HepG2 (cell line): ENCODE measurements around the gene GGACT. TPM values are rescaled to one million over a fixed set of nuclear protein-coding genes. Genes with fewer than 3 reads are reported as not detected.

Source experiments
- ADNP ChIP-seq: sonication (generic); formaldehyde crosslinking; IDR thresholded peaks from 2 replicates; pipeline ENCODE4 v1.4.0; 2020; ENCODE audit warnings: missing genetic modification reagents
- ARID4A ChIP-seq: sonication (generic); formaldehyde crosslinking; IDR thresholded peaks from 2 replicates; pipeline ENCODE4 v1.5.0; 2020; ENCODE audit warnings: mild to moderate bottlenecking, missing genetic modification reagents, borderline replicate concordance
- CBFB ChIP-seq: sonication (generic); formaldehyde crosslinking; IDR thresholded peaks from 2 replicates; pipeline ENCODE4 v1.4.0; 2020; ENCODE audit warnings: missing genetic modification reagents
- HNRNPK ChIP-seq: fragments of 200-400 bp; formaldehyde crosslinking; IDR thresholded peaks from 2 replicates; pipeline ENCODE4 v1.6.1; 2018; ENCODE audit warnings: low read length, low read depth, moderate library complexity, mild to moderate bottlenecking; ENCODE audit not compliant: poor library complexity, severe bottlenecking
- NPAS2 ChIP-seq: sonication (generic); formaldehyde crosslinking; IDR thresholded peaks from 2 replicates; pipeline ENCODE4 v1.8.0; 2022; ENCODE audit warnings: mild to moderate bottlenecking, missing genetic modification reagents, borderline replicate concordance
- PCBP1 ChIP-seq: fragments of 200-400 bp; formaldehyde crosslinking; IDR thresholded peaks from 2 replicates; pipeline ENCODE4 v1.6.1; 2017; ENCODE audit warnings: mild to moderate bottlenecking, low read depth, low read length, borderline replicate concordance
- PPARG ChIP-seq: conservative IDR thresholded peaks from 2 replicates; pipeline ENCODE4 v1.6.1; 2016; ENCODE audit warnings: missing biosample characterization, missing genetic modification reagents
- RBAK ChIP-seq: sonication (generic); formaldehyde crosslinking; IDR thresholded peaks from 2 replicates; pipeline ENCODE4 v1.5.1; 2020; ENCODE audit warnings: mild to moderate bottlenecking, missing genetic modification reagents
- SAP130 ChIP-seq: IDR thresholded peaks from 2 replicates; pipeline ENCODE4 v1.6.1; 2016; ENCODE audit warnings: low read depth
- SIX1 ChIP-seq: sonication (generic); formaldehyde crosslinking; IDR thresholded peaks from 2 replicates; pipeline ENCODE4 v1.4.0; 2020; ENCODE audit warnings: missing genetic modification reagents, borderline replicate concordance
- SIX4 ChIP-seq: sonication (generic); formaldehyde crosslinking; IDR thresholded peaks from 2 replicates; pipeline ENCODE4 v1.4.0; 2020; ENCODE audit warnings: missing genetic modification reagents
- YEATS2 ChIP-seq: sonication (generic); formaldehyde crosslinking; IDR thresholded peaks from 2 replicates; pipeline ENCODE4 v1.4.0; 2020; ENCODE audit warnings: missing genetic modification reagents, borderline replicate concordance
- ZBTB38 ChIP-seq: sonication (generic); formaldehyde crosslinking; IDR thresholded peaks from 2 replicates; pipeline ENCODE4 v1.5.1; 2020; ENCODE audit warnings: mild to moderate bottlenecking, missing genetic modification reagents
- ZBTB7B ChIP-seq: sonication (generic); formaldehyde crosslinking; IDR thresholded peaks from 2 replicates; pipeline ENCODE4 v1.4.0; 2020; ENCODE audit warnings: missing genetic modification reagents
- ZNF160 ChIP-seq: sonication (generic); formaldehyde crosslinking; IDR thresholded peaks from 2 replicates; pipeline ENCODE4 v1.8.0; 2022; ENCODE audit warnings: mild to moderate bottlenecking, inconsistent platforms, missing genetic modification reagents
- ZNF280B ChIP-seq: sonication (generic); formaldehyde crosslinking; IDR thresholded peaks from 2 replicates; pipeline ENCODE4 v1.5.0; 2020; ENCODE audit warnings: missing genetic modification reagents, mild to moderate bottlenecking, borderline replicate concordance
- ZNF33B ChIP-seq: sonication (generic); formaldehyde crosslinking; IDR thresholded peaks from 2 replicates; pipeline ENCODE4 v1.5.1; 2020; ENCODE audit warnings: mild to moderate bottlenecking, missing genetic modification reagents
- ZNF354B ChIP-seq: sonication (generic); formaldehyde crosslinking; IDR thresholded peaks from 2 replicates; pipeline ENCODE4 v1.8.0; 2022; ENCODE audit warnings: mild to moderate bottlenecking, missing genetic modification reagents
- ZNF549 ChIP-seq: sonication (generic); formaldehyde crosslinking; IDR thresholded peaks from 2 replicates; pipeline ENCODE4 v1.5.0; 2020; ENCODE audit warnings: missing genetic modification reagents
- ZNF674 ChIP-seq: sonication (generic); formaldehyde crosslinking; IDR thresholded peaks from 2 replicates; pipeline ENCODE4 v1.5.0; 2020; ENCODE audit warnings: low read depth, mild to moderate bottlenecking, missing genetic modification reagents
- polyA plus RNA-seq, 8 experiments: library from polyadenylated mRNA; depleted of rRNA in 3 of 8; stranded (reverse) in 7 of 8; unstranded in 1 of 8; fragments of >200 nt; fragmentation: Illumina TruSeq in 4 of 8; extraction: Trizol in 4 of 8; gene quantifications; 2 replicates each; pipeline versions ENCODE4 v1.2.1 to v1.2.3, GENCODE V29; 2011 to 2016; ENCODE audit warnings: low read depth in 4 of 8, missing spikeins in 1 of 8, mixed read lengths in 1 of 8; ENCODE audit not compliant: insufficient read depth in 1 of 8
- total RNA-seq, 5 experiments: library from RNA; depleted of rRNA; stranded (reverse); fragments of >200 nt; fragmentation: Illumina TruSeq; extraction: Trizol; gene quantifications; 2 replicates each; pipeline ENCODE4 v1.2.3, GENCODE V29; 2016; ENCODE audit warnings: low read depth in 1 of 5
- TF ChIP-seq, protein P1 (sequence below): sonication (generic); formaldehyde crosslinking; IDR thresholded peaks from 2 replicates; pipeline ENCODE4 v1.4.0; 2020; ENCODE audit warnings: mild to moderate bottlenecking, missing genetic modification reagents
- TF ChIP-seq, protein P2 (sequence below): IDR thresholded peaks from 2 replicates; pipeline ENCODE4 v1.6.1; 2016; ENCODE audit warnings: mild to moderate bottlenecking

The GGACT gene
- total and polyA plus RNA-seq, 2 of the 13 experiments (the other 11 are each of a cell fraction or from before 2014, with no cell fraction given): 1.7 to 1.9 TPM

- TF ChIP-seq SIX1 (CRISPR knock-in tag) (no peak), RBAK (CRISPR knock-in tag) (no peak), SIX4 (no peak), ZNF354B (CRISPR knock-in tag) (no peak), CBFB (CRISPR knock-in tag) (no peak), ZNF33B (no peak; the same call in 1 of the 2 replicates), ARID4A (no peak; the same call in 1 of the 2 replicates), SAP130 (no peak; the same call in 1 of the 2 replicates), ZNF280B (CRISPR knock-in tag) (peak; percentile 79; the same call in 1 of the 2 replicates), HNRNPK (no peak), ADNP (CRISPR knock-in tag) (no peak; the same call in 1 of the 2 replicates), ZNF549 (CRISPR knock-in tag) (no peak), PPARG (no peak), ZBTB38 (peak; percentile 97), ZBTB7B (CRISPR knock-in tag) (peak; percentile 70; the same call in 1 of the 2 replicates), ZNF674 (CRISPR knock-in tag) (0 out of 2 replicates have a peak, but pooled peaks have one; percentile 76), NPAS2 (CRISPR knock-in tag) (no peak), YEATS2 (no peak), PCBP1 (no peak), ZNF160 (CRISPR knock-in tag) (no peak)
- TF ChIP-seq, protein P1, sequence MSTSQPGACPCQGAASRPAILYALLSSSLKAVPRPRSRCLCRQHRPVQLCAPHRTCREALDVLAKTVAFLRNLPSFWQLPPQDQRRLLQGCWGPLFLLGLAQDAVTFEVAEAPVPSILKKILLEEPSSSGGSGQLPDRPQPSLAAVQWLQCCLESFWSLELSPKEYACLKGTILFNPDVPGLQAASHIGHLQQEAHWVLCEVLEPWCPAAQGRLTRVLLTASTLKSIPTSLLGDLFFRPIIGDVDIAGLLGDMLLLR (CRISPR knock-in tag): peak; percentile 91; the same call in 1 of the 2 replicates
- TF ChIP-seq, protein P2, sequence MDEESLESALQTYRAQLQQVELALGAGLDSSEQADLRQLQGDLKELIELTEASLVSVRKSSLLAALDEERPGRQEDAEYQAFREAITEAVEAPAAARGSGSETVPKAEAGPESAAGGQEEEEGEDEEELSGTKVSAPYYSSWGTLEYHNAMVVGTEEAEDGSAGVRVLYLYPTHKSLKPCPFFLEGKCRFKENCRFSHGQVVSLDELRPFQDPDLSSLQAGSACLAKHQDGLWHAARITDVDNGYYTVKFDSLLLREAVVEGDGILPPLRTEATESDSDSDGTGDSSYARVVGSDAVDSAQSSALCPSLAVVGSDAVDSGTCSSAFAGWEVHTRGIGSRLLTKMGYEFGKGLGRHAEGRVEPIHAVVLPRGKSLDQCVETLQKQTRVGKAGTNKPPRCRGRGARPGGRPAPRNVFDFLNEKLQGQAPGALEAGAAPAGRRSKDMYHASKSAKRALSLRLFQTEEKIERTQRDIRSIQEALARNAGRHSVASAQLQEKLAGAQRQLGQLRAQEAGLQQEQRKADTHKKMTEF (CRISPR knock-in tag): peak; percentile 29; the same call in 1 of the 2 replicates
Observed at GRCh38 chr13:100588331-100589177, at the start of gene GGACT (continued).
